ENCODE measurements around the gene SLC41A1.

SLC41A1 gene

DNA sequence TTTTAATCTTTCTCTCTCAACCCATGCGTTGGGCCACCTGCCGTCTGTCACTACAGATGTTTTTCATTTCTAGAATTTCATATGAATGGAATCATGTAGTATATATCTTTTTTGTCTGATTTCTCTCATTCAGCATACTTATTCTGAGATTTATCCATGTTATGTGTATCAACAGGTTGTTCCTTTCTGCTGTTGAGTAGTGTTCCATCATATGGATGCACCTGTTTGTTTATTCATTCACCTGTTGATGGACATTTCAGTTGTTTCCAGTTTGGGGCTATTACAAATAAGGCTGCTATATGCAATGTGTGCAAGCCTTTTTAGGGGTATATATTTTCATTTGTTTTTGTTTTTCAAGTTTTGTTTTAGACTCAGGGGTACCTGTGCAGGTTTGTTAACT, 9.4 kb upstream of the SLC41A1 start:
- no peak for DNase-seq

DNA sequence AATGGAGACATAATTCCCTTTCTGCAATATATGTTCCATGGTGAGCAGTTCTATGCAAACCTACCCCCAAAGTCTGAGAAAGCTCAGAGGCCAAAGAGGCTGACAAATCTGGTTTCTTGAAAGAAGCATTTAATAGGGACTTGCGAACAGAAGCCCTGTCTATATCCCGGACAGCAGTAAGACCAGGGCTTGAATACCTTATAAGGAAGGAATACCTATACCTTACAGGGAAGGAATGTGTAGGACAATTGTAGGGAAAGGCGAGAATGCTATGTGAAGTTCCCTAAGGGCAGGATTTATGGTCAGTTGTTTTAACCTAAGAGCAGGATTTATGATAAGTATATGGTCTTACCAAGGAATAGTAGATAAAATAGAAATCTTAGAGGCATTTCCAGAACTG, 5.0 kb upstream of the SLC41A1 start:
- DNase-seq = no peak

DNA sequence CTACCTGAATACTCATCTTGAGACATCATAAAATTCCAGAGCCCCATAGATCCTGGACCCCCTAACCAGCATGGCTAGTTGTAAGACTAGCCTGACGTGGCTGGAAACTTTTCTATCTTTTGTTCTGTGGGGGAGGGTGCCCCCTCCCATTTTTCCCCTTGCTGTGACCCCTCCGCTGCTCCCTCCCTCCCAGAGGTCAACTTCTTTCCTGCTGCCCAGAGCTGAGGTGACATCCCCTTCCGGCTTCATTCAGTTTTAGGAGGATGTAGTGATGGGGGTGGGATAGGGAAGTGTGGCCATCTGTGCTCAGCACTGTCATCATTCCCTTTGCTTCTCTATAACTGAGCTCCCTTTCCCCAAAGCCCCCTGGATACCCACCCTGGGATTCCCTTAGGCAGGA, 4.4 kb upstream of the SLC41A1 start:
- DNase-seq = no peak

DNA sequence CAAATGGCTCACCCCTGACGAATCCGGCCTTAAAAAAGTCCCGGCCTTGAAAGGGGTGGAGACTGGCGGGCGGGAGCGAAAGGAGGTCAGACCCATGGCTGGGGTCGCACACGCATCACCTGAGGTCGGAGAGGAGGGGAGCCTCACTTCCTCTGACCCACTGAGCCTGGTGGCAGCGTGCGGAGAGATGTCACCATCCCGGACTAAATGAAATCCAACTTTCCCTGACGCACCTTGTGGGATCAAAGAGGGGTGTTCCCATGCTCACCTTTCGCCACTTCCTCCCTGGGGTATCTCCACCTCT, 709 bp upstream of the SLC41A1 start:
- DNase-seq = no peak

DNA sequence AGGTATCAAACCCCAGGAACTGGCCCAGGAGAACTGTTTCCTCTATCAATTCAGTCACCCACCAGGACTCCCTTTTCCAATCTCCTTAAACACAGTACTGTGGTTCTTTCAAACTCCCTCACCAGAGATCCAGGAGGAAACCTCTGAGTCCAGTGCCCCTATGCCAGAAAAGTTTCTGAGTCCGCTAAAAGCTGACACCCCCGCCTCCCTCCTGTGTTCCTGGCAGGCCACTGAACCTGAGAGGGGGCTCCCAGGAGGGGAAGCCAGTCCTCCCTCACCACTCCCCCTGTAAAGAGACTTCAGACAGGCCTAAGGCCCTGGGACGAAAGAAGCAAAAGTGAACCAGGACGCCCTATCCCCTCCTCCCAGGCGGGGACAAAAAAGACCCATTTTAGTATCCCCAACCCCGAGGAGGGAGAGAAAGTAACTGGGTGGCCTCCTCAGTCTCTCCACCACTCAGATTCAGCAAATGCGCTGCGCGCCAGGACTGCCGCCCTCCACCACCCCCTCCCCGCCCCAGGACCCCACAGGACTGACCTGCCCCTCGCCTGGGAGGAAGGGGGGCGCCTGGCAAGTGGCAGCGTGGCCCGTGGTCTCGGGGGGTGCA, 624 bp downstream of the SLC41A1 start:
- no peak for DNase-seq

DNA sequence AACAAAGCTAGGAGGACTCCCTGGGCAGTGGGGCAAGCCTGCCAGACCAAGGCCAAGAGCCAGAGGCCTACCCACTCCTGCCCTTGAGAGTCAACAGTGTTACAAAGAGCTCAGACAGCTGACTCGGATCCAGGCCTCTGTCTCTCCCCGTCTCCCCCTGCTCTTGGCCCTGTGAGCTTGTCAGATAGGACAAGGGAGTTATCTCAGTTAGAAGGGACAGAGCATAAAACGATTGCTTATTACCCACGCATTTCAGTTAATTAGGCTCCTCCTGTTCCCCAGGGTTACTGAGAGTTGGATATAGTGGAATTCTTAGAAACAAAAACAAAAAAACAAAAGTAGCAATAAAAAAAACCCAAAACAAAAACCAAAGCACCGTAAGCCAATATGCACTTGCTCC, 1.3 kb downstream of the SLC41A1 start:
- DNase-seq = no peak

DNA sequence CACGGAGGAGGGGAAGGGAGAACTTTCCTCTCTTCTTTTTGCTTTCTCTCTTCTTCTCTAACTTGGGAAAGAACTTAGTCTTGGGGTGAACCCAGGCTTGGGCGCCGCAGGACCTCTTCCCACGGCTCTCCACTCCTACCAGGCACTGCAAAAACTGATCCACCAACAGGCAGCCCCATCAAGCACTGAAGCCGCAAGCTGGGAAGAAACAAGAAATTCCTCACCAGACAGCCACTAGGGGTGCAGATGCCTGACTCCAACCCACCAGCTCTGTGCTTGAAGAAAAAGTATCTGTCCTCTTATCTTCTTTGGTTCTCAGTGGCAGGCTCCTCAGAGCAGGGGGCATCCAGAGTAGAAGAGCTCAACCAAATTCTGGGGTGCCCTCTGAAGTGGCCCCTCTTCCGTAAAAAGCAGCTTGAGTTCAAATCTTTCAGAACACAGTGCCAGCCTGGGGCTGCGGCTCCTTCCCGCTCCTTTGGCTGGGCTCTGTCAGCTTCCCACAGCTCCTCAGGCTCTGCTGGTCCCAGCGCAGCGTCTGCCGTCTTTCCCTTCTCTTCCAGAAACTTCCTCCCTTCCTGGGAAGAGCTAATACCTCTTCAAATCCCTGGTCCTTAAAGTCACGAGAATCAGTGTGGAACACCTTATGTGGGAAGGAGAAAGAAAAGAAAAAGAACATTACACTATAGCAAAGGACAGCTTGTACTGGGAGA, 2.4 kb downstream of the SLC41A1 start:
- no peak for DNase-seq

DNA sequence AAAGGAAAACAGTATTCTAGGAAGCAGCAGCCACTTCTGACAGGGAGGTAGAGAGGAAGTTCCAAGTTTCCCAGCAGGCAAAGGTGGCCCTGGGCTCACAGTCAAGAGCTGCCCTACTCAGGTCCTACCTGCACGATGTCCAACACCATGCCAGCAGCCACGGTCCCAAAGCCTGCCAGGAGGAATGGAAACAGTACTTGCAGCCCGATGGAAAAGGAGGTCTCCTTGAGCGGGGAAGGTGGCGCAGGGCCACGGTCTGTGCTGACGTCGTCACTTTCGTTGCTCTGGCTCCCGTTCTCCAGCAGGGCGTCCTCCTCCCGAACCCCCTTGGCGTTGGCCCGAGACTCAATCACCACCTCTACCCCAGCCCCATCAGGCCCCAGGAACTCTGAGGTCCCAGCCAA, 3.1 kb downstream of the SLC41A1 start:
- DNase-seq = no peak

DNA sequence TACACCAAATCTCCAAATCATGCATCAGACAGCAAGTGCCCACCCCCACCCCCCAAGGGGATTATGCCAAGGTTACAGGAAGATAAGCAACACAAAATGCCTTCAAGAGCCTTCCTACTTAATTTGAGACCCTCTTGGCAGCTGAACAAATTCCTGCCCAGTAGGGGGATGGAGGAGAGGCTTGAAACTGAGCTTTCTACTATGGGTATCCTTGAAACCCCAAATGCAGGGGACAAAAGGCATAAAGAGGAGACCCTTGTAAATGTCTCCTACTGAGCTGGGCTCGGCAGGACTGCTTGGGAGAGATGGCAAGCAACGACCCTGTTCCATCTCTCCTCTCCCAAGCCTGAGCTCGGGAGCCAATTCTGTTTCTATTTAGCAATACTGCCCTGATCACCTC, 3.5 kb downstream of the SLC41A1 start:
- no peak for DNase-seq

DNA sequence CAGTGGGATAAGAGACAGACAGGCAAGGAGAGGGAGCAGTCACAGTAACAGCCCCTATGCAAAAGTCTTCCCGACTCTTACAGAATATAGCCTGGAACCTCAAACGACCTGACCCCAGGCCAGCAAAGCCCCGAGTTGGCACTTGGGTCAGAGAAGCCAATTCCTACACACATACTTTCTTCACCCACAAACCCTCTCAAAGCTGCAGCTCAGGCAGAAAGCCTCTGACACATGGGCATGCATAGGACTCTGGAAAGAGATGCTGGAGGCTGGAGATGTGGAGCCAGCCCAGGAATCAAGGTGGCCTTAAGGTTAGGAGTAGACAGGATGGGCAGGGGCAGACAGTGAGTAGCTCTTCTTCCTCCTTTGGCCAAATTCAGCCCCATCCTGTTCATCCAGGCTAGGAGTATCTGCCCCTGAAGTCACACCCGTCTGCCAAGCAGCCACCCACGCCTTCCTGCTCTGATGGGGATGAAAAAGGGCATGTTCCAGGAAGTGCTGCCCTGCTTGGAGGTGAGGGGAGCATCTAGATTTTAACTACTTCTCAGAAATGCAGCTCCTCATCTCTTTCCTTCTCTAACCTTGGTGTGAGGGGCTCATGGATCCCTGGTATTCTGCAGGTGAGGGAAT, 7.8 kb downstream of the SLC41A1 start:
- peak; percentile 24 to 34 for DNase-seq

DNA sequence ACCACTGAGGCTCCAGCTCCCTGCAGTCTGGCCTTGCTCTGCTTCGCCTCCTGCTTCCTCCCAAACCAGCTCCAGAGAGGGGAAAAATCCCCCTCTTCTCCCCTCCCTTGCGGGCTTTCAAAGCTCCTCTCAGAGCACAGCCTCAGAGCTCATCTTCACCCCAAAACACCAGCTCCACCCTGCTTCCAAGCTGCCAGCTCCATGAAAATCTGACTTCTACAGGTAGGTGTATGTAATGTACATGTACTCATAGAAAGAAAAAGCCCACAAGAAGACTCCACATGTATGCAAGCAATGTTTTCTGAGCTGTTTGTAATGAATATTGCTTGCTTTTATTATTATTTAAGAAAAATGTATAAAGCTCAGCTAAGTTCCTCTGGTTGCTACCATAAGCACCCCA, 8.4 kb downstream of the SLC41A1 start:
- DNase-seq = no peak

DNA sequence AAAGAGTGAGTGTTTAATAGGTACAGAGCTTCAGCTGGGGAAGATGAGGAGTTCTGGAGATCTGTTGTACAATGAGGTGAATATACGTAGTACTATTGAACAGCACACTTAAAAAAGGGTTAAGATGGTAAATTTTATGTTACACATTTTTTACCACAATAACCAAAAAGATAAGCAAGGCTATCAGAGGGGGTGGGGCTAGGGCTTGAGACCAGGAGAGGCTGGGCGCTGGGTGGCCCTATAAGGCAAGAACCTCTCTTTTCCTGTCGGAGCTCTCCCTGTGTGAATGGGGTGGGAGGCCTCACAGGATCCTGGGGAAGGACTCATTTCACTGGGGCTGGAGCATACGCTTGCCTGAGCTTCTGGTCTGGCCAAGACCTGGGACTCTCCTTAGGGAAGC, 9.0 kb downstream of the SLC41A1 start:
- no peak for DNase-seq

DNA sequence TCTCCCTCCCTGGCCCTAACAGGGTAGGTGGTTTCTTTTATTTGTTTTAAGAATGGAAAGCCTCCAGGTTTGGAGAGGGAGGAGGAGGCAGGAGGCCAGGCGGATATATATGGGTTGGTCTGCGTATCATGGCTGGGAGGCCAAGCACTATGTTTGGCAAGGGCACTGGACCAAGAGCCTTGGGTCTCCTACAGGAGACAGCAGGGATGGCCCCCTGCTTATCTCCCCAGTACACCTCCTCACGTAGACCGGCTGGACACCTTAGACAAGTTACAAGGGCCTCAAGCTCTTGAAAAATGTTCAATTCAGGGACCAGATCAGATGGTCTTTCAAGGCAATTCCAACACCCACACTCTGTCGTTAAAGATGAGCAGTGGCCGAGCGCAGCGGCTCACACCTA, 10.9 kb downstream of the SLC41A1 start:
- no peak for DNase-seq

DNA sequence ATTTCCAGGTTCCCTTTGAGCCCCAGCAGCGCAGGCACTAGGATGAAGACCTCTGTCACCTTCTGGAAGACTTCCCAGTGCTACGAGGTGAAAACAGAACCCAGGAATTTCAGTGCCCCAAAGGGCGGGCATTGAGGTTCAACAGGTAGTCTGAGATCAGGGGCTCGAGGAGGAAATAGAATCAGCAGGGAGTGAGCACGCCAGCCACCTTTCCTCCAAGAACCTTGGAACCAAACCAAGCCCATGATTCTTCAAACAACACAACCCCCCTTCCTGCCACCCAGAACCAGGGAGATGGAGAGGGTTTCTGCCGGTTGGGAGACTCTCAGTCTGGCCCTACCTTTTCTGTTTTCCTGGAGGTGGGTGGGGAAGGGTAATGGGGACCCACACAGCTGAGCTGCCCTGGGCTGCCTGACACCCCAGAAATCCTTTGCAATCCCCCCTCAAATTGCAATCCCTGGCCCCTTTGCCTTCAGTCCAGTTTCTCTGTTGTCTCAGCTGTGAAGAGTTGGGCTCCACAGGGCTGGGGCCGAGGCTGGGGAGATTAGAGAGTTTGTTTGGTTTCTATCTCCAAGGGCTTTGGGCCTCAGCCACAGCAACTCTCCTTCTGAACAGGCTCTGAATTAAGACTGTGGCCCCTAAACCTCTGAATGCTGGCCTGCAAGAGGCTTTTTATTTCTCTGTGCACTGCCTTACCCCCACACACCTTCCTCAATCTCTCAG, 11.9 kb downstream of the SLC41A1 start:
- no peak for DNase-seq

DNA sequence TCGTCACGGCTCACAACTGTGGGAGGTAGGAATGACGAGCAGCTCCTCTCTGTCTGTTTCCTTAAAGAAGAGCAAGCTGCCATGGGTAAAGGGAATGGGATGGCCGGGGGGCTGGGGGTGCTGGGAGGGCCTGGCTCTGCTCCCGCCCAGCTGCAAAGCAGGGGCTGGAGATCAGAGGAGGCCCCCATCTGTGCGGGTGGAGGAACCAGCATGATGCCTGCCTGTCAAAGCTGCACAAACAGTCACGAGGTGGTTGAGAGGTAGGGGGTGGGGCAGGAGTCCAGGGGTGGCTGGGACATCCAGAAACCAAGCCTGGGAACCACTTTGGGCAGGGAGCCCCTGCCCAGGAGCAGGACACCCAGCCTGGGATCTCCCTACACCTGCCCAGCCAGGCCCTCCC, 12.6 kb downstream of the SLC41A1 start:
- DNase-seq = no peak

DNA sequence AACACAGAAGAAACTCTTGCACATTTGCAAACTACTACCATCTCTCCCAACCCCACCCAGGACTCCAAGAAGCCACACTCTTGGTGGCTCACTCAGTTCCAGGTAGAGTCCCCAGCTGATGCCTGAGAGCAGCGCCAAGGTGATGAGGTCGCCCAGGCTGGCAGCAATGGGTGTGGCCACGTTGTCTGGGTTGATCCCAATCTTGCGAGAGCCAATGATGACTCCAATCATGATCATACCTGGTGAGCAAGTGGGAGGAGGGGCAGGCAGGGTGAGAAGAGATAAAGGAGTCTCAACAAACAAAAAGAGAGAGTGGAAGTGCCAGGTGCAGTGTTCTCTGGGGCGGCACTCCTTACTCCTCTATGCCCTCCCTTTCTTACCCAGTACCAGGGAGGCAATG, 14.4 kb downstream of the SLC41A1 start:
- no peak for DNase-seq

DNA sequence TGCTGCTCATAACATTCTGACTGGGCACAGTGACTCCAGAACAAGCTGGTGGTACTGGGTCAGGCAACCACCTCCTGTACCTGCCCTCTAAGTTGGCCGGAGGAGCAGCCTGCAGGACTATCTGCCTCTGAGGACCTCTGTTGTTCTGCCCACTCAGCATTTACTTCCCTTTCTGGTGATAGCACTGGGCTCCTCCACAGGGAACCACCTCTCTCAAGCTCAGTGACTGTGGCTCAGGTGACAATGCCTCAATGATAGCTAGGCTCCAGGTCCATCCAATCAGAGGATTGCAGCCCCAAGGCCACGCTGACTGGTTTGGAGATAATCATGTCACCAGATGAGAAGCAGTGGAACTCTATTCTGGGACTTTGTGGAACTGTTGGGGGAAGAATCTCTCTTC, 15.8 kb downstream of the SLC41A1 start:
- peak in 1 of 2 donors; percentile 53 for DNase-seq

DNA sequence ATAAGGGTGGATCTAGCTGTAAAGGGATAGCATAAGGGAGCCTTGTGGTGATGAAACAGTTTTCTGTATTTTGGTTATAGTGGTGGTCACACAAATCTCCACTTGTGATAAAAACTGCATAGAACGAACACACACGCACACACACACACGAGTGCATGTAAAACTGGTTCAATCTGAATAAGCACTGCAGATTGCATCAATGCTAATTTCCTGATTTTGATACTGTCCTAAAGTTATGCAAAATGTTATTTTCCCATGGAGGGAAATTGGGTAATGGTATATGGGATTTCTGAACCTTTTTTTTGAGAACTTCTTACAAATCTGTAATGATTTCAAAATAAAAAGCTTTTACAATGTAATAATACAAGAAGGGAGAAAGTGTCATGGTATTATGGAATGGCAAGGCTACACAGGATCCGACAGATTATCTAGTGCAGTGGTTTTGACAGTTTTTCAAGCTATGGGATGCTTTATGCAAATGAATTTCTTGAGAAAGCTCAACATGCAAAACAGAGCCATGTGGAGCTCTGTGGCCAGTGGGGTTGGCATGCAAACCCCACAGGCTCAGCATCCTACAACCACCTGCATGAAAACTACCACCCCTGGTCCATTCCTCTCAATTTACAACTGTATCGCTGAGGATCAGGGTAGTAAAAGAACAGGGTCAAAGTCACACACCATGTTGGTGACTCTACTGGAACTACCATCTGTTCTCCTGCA, 18.8 kb downstream of the SLC41A1 start:
- DNase-seq = peak; percentile 39 to 85

DNA sequence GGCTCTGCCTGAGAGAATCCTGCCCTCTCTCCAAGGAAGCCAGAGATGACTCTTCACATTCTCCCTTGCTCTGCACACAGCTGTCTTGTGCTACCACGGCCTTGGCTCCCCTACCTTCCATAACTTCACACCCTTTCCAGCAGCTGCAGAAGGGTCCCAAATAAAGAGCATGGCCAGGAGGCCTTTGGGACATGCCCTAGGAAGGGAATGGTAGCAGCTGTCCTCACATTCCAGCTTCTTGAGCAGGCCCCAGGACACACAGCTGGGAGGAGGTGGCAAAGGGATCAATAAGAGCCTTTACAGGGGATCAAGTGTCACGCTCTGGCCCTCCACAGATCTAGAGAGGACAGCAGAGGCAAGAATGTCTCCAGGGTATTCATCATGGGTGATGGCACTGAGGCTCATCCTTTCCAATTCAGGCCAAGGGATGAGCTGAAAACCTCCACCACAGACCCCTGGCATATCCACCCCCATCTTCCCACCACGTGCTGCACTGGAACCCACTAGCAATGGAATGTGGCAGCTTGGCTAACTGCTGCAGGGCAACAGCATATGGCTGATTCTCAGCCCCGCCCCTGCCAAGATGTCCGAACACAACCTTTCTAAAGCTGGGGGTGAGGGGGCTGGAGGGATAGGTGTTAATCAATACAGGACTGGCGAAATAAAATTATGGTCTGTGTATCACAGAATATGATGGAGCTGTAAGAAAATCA, 19.9 kb downstream of the SLC41A1 start:
- DNase-seq = no peak

DNA sequence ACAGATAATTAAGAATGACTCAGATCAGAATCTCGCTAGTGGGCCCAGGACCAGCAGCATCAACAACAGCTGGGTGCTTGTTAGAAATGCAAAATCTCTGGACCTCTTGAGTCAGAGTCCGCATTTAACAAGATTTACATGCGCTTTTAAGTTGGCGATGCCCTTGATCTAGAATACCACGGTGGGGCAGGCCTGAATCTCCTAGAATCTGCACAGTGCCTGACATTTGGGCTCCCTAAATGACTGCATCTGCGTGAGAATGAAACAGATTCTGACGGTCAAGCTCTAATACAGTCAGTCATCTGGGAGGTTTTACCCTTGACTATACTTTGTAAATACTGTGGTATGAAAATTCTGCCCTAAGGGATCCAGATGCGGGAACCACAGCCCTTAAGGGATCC, 20.5 kb downstream of the SLC41A1 start:
- no peak for DNase-seq

DNA sequence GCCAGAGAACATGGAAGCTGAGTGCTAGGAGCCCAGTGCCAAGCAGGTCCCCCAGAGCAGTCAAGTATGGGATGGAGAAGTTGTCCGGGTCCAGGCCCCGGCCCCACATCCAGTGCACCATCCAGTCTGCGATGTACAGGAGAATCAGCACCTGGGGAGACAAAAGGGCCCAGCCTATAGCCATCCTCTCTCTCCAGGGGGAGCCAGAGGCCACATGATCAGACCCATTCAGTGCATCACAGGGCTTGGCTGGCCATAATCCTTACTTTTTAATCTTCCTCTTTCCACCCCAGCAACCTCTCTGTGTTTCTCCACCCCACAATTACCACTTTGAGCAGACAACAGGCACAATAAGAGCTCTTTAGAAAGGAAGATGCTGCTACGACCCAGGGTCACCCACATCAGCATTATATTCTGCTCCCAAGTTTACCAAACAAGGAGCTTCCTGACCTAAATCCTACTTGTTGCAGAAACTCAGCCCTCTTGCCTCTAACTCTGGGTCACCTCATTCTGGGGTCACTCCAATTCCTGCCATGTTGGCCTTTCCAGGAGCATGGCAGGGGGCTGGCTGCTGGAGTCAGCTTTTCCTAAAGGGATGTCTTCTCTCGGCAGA, 21.3 kb downstream of the SLC41A1 start:
- DNase-seq = peak; percentile 65 to 75

DNA sequence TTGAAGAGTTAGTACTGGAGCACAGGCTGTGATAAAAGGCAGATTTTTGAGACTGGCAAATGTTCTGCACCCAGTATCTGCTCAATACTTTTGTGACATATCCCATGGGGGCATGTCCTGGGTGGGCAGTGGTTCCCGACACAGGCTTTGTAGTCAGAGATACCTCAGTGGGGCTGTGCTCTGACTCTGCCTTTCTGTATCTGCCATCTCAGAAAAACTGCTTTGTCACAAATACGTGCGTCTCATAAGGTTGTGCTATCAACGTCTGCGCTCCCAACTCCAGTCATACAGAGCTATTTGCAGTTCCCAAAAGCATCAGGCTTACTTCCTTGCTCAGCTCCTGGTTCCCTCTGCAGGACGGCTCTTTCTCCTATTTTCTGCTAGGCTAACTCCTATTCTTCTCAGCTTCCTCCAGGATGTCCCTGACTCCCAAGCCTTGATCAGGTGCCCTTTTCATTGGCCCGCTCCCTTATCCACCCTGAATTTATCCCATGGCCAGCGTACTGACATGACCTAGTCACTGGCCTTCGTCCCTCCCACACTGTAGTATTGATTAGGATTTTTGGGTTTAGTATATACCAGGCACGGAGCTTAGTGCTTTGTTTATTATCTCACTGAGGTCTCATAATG, 25.6 kb downstream of the SLC41A1 start:
- DNase-seq = no peak
